Measurements from ENCODE around the gene CRBN. TPM values are rescaled to one million over a fixed set of nuclear protein-coding genes. Genes with fewer than 3 reads are reported as not detected.

CRBN gene
- total RNA-seq, 1 experiment from 2014 or later: 31.2 TPM

DNA sequence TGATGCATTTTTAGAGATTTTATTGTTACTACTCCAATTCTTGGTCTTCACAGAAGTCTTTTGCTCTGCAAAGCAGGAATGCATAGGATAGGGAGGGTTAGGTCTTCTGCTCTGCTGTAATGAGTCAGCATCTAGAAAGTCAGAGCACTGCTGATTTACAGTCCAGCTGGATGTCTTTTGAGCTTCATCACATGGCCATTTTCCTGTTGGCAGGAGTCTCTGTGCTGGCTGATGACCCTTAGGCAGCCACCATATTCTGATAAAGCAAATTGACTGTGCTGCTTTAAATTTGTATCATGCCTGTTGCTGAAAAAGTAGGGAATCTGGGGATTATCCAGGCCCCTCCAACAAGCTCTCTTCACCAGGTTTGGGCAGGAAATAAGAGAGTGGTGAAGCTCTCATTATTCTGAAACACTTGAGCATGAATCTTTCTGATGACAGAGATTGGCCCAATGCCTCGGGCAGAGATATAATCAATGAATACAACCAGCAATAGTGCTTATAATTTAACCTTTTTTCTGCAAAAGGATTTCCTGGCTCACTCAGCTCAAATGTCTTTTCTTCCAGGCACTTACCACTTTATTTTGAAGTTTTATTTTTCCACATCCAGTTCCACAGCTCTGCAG is 9.7 kb upstream of the CRBN start:
- no peak overlapping the region for H3K4me2 ChIP-seq (ENCODE audit: low read length)
- no peak for ATAC-seq
- no peak overlapping the region for H3K9ac ChIP-seq (ENCODE audit: low read length)
- peaks cover 33% of the 10 kb centered on the region for H3K27me3 ChIP-seq (ENCODE audit: low read length)
- H3K36me3 ChIP-seq (ENCODE audit: low read depth, low read length): no peaks in the 10 kb centered on the region
- POLR2A ChIA-PET (ENCODE audit: unreplicated experiment): no interaction called here
- no peaks in the 10 kb centered on the region for H4K20me1 ChIP-seq (ENCODE audit: low read length)
- no peaks in the 10 kb centered on the region for H3F3A ChIP-seq (ENCODE audit: low read length, unreplicated experiment)
- H3K9me2 ChIP-seq (replicated peaks; ENCODE audit: low read length): no peaks in the 10 kb centered on the region
- H3K27ac ChIP-seq (ENCODE audit: low read length): no peak overlapping the region
- H3K4me3 ChIP-seq (ENCODE audit: low read length): no peak overlapping the region
- intact Hi-C loops (cut with micrococcal nuclease): no loop called here
- no peaks in the 10 kb centered on the region for H3K4me1 ChIP-seq (ENCODE audit: insufficient read depth, low read length)
- no peak overlapping the region for H2AFZ ChIP-seq (ENCODE audit: low read length)
- H3K9me3 ChIP-seq (ENCODE audit: low read length): no peaks in the 10 kb centered on the region
- DNase-seq: no peak
- TF ChIP-seq EZH2phosphoT487 (IDR thresholded peaks at IDR 0.05; ENCODE audit: borderline replicate concordance, low read length): no peak
- no peaks in the 10 kb centered on the region for H3K79me2 ChIP-seq (ENCODE audit: low read length)
- BruUV-seq (replicated peaks): no TSS peak
- CTCF ChIA-PET: no interaction called here

GRCh38 chr3:3184876-3185275 is 5.4 kb upstream of the CRBN start:
- H3K9ac ChIP-seq (ENCODE audit: low read length): no peak overlapping the region
- ChIA-PET CTCF (no interaction called here), POLR2A (ENCODE audit: unreplicated experiment) (no interaction called here)
- no peaks in the 10 kb centered on the region for H3K9me3 ChIP-seq (ENCODE audit: low read length)
- BruUV-seq (replicated peaks): no TSS peak
- no peak overlapping the region for H3K4me2 ChIP-seq (ENCODE audit: low read length)
- ATAC-seq (no peak), DNase-seq (no peak)
- H3K4me1 ChIP-seq (ENCODE audit: insufficient read depth, low read length): peaks cover 3% of the 10 kb centered on the region; the same call in 1 of the 2 replicates
- no peak overlapping the region for H3K27ac ChIP-seq (ENCODE audit: low read length)
- no peaks in the 10 kb centered on the region for H3F3A ChIP-seq (ENCODE audit: low read length, unreplicated experiment)
- no peaks in the 10 kb centered on the region for H3K9me2 ChIP-seq (replicated peaks; ENCODE audit: low read length)
- no peaks in the 10 kb centered on the region for H3K36me3 ChIP-seq (ENCODE audit: low read depth, low read length)
- H3K27me3 ChIP-seq (ENCODE audit: low read length): 0 out of 2 replicates have a peak, but pooled peaks cover 5% of the 10 kb centered on the region
- no peak overlapping the region for H3K4me3 ChIP-seq (ENCODE audit: low read length)
- no peak for TF ChIP-seq EZH2phosphoT487 (IDR thresholded peaks at IDR 0.05; ENCODE audit: borderline replicate concordance, low read length)
- TF ChIP-seq CTCF (conservative IDR thresholded peaks at IDR 0.05; ENCODE audit: low read depth, low read length): no peak
- TF ChIP-seq EZH2 (IDR thresholded peaks at IDR 0.05; ENCODE audit: low read length, unreplicated experiment): no peak
- H3K79me2 ChIP-seq (ENCODE audit: low read length): no peaks in the 10 kb centered on the region
- no peaks in the 10 kb centered on the region for H4K20me1 ChIP-seq (ENCODE audit: low read length)
- intact Hi-C loops (cut with micrococcal nuclease): no loop called here
- H2AFZ ChIP-seq (ENCODE audit: low read length): no peak overlapping the region

DNA sequence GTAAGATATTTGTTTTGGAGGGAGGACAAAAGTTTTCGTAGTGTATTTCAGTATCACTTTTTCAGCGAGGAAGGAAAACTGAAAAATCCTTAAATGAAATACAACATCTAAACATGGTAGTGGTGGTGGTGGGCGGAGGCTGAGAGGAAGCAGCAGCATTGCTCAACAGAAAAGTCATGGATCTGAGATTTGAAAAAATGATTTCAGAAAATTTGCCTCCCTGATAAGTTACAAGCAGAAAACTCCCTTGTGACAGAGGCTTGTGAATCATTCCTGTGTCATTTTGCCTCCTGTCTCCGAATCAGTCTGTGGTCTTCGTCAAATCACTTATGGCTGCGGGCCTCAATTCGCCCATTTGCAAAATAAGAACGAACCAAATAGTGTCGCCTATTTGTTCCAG is 965 bp upstream of the CRBN start:
- Histone ChIP-seq H3K9me2 (replicated peaks; ENCODE audit: low read length) (no peaks in the 10 kb centered on the region), H4K20me1 (ENCODE audit: low read length) (peaks cover 24% of the 10 kb centered on the region), H3F3A (ENCODE audit: low read length, unreplicated experiment) (no peaks in the 10 kb centered on the region), H3K27me3 (ENCODE audit: low read length) (no peaks in the 10 kb centered on the region), H3K79me2 (ENCODE audit: low read length) (peaks cover 40% of the 10 kb centered on the region), H3K4me1 (ENCODE audit: insufficient read depth, low read length) (peaks cover 19% of the 10 kb centered on the region), H2AFZ (ENCODE audit: low read length) (no peak overlapping the region), H3K9ac (ENCODE audit: low read length) (no peak overlapping the region), H3K4me3 (ENCODE audit: low read length) (no peak overlapping the region), H3K27ac (ENCODE audit: low read length) (no peak overlapping the region), H3K36me3 (ENCODE audit: low read depth, low read length) (no peaks in the 10 kb centered on the region), H3K4me2 (ENCODE audit: low read length) (no peak overlapping the region), H3K9me3 (ENCODE audit: low read length) (no peaks in the 10 kb centered on the region)
- no TSS peak for BruUV-seq (replicated peaks)
- ATAC-seq (no peak), DNase-seq (peak; percentile 16)
- ChIA-PET CTCF (no interaction called here), POLR2A (ENCODE audit: unreplicated experiment) (no interaction called here)
- intact Hi-C loops (cut with micrococcal nuclease): no loop called here
- TF ChIP-seq EZH2phosphoT487 (IDR thresholded peaks at IDR 0.05; ENCODE audit: borderline replicate concordance, low read length): no peak
- TF ChIP-seq CTCF (conservative IDR thresholded peaks at IDR 0.05; ENCODE audit: low read depth, low read length): no peak
- no peak for TF ChIP-seq EZH2 (IDR thresholded peaks at IDR 0.05; ENCODE audit: low read length, unreplicated experiment)
